T-cell (primary cell): ENCODE results near the gene AASS. TPM values are rescaled to one million over a fixed set of nuclear protein-coding genes. Genes with fewer than 3 reads are reported as not detected.

Experiments
- ATAC-seq, 4 experiments: fragments of 200-7000 bp in 3 of 4; fragments of 150-1000 bp in 1 of 4; cut with Tn5 transposase; replicated peaks in 1 of 4; 1 replicate in 3 of 4; 2 replicates in 1 of 4; pipeline ENCODE4 v1.10.0; 2021; ENCODE audit warnings: moderate library complexity in 3 of 4, mild to moderate bottlenecking in 2 of 4, moderate number of reproducible peaks in 1 of 4
- CTCF ChIA-PET, 2 donors: fragments of 300-600 bp; sonication (Branson Sonifier 250); formaldehyde crosslinking; loops; one replicate each; lab custom pipeline; 2022; ENCODE audit warnings: antibody characterized with exemption in 2 of 2; lab: Charles Lee
- POLR2A ChIA-PET, 2 donors: fragments of 300-600 bp; sonication (Branson Sonifier 250); formaldehyde crosslinking; loops; one replicate each; lab custom pipeline; 2022; ENCODE audit warnings: antibody characterized with exemption in 2 of 2; lab: Charles Lee
- DNase-seq, 35 experiments: peaks; one replicate each; pipeline versions ENCODE4 v3.0.0 to v3.0.0-alpha.2; 2013 to 2023
- H3K27ac ChIP-seq: one replicate; pipeline ENCODE4 v1.5.1; 2013; ENCODE audit warnings: low read length
- H3K27me3 ChIP-seq, 2 experiments: replicated peaks in 1 of 2; 1 replicate in 1 of 2; 2 replicates in 1 of 2; pipeline versions ENCODE4 v1.6.1 to v1.7.0; 2013; ENCODE audit warnings: low read length in 1 of 2, mixed read lengths in 1 of 2; ENCODE audit not compliant: control insufficient read depth in 2 of 2, insufficient read depth in 2 of 2; ENCODE audit errors: extremely low read depth in 1 of 2
- H3K36me3 ChIP-seq, 2 donors: 1 replicate in 1 of 2; 2 replicates in 1 of 2; pipeline versions ENCODE4 v1.6.1 to v1.7.0; 2013; ENCODE audit warnings: low read length in 1 of 2; ENCODE audit not compliant: control insufficient read depth in 2 of 2, insufficient read depth in 1 of 2; ENCODE audit errors: extremely low read depth in 1 of 2
- H3K4me1 ChIP-seq, 2 experiments: 1 replicate in 1 of 2; 2 replicates in 1 of 2; pipeline versions ENCODE4 v1.6.1 to v1.7.0; 2013; ENCODE audit warnings: low read length in 2 of 2, mixed read lengths in 1 of 2; ENCODE audit not compliant: insufficient read depth in 2 of 2, control insufficient read depth in 1 of 2; ENCODE audit errors: extremely low read depth in 1 of 2
- H3K4me3 ChIP-seq, 2 donors: 1 replicate in 1 of 2; 2 replicates in 1 of 2; pipeline versions ENCODE4 v1.5.1 to v1.7.0; 2013; ENCODE audit warnings: mild to moderate bottlenecking in 2 of 2, low read length in 1 of 2, moderate library complexity in 1 of 2; ENCODE audit not compliant: control insufficient read depth in 1 of 2; ENCODE audit errors: extremely low read depth in 1 of 2
- H3K9me3 ChIP-seq: 2 replicates; pipeline ENCODE4 v1.7.0; 2013
- H3K27ac Mint-ChIP-seq, 2 donors: one replicate each; pipeline ENCODE4 v1.8.0; 2020 to 2021; ENCODE audit warnings: mild to moderate bottlenecking in 2 of 2, mixed read lengths in 2 of 2
- H3K27me3 Mint-ChIP-seq, 2 donors: one replicate each; pipeline ENCODE4 v1.8.0; 2021 to 2022; ENCODE audit warnings: mixed read lengths in 2 of 2
- H3K36me3 Mint-ChIP-seq: one replicate; pipeline ENCODE4 v1.8.0; 2021; ENCODE audit warnings: mixed read lengths
- H3K4me1 Mint-ChIP-seq, 3 donors: one replicate each; pipeline ENCODE4 v1.8.0; 2020 to 2022; ENCODE audit warnings: mixed read lengths in 3 of 3, mild to moderate bottlenecking in 1 of 3
- H3K4me3 Mint-ChIP-seq, 3 donors: one replicate each; pipeline ENCODE4 v1.8.0; 2020 to 2022; ENCODE audit warnings: mild to moderate bottlenecking in 3 of 3, mixed read lengths in 3 of 3, moderate library complexity in 3 of 3
- H3K9me3 Mint-ChIP-seq, 3 donors: one replicate each; pipeline ENCODE4 v1.8.0; 2020 to 2022; ENCODE audit warnings: mixed read lengths in 3 of 3
- WGBS: methylation state at CpG from one replicate; pipeline ENCODE4 v1.1.5; 2013; ENCODE audit warnings: missing lambda C conversion rate; ENCODE audit not compliant: insufficient coverage; 5-methylcytosine and 5-hydroxymethylcytosine counted together
- total RNA-seq, 35 experiments: library from RNA in 6 of 35; stranded (reverse) in 6 of 35; fragments of 120-200 nt in 1 of 35; gene quantifications; one replicate each; pipeline versions ENCODE4 v1.2.1 to v1.2.4 and lab custom pipeline; 2013 to 2026

The AASS gene
- total RNA-seq, 5 donors from 2014 or later (not counting 1 experiment from before 2014, with no cell fraction given), result 2.5 to 5.4 (median 3.3) TPM

DNA sequence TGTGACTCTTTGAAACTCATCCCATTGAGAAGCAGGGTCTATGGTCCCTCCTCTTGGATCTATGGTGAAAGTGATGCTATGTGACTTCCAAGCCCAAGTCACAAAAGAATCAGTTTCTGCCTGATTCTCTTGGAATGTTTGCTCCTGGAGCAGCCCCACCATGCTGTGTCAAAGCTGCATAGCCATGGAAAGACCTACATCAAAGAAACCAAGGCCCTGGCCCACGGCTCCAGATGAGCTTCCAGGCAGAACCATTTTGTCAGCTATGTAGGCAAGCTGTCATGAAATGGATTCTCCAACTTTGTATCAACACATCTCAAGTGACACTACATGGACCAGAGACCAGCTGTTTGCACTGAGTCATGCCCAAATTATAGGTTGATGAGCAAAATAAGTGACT lies 77.0 kb downstream of the AASS start:
- Histone ChIP-seq H3K36me3 (no peaks in the 10 kb centered on the region), H3K9me3 (no peaks in the 10 kb centered on the region), H3K27me3 (no peaks in the 10 kb centered on the region), H3K4me1 (no peaks in the 10 kb centered on the region), H3K27ac (no peak overlapping the region), H3K4me3 (no peak overlapping the region)
- Mint-ChIP-seq H3K9me3 (peaks cover 0 to 3% (median 0%) of the 10 kb centered on the region in 3 donors), H3K4me1 (no peaks in the 10 kb centered on the region), H3K4me3 (no peak overlapping the region), H3K27me3 (peaks cover 0 to 4% of the 10 kb centered on the region in 2 donors), H3K36me3 (no peaks in the 10 kb centered on the region), H3K27ac (no peak overlapping the region)
- ATAC-seq, result no peak
- no peak for DNase-seq
- CTCF ChIA-PET, result no interaction called here
- POLR2A ChIA-PET, result no interaction called here
- WGBS, result no CpG with 5 or more reads among the region's 1 CpG

DNA sequence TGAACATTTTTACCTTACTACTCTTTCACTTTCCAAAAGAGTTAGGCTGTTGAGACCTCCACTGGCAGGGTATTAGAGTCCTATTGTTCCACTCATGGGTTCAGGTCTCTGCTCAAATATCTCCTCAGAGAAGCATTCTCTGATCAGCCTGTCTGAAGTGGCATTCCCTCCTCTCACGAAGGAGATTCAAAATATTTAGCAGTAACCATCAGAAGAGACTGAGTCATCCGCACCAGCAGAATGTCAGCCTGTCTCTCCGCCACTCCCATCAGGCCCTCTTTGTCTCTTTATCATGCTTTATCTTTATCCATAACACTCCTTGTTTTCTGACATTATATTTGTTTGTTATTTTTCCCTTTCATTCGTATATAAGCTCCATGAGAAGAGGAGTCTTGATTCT lies 79.1 kb downstream of the AASS start:
- CTCF ChIA-PET, result no interaction called here
- H3K4me3 Mint-ChIP-seq, result no peak overlapping the region

GRCh38 chr7:122063146-122063545 lies 80.9 kb downstream of the AASS start:
- ChIA-PET POLR2A (no interaction called here), CTCF (interaction anchor here in 1 of 2 donors (0.6 kb wide), 1 partner anchor 103 kb away, joined by 3 read pairs; no protein-coding TSS in a partner anchor)
- no peak for ATAC-seq

More for the DNA sequence above, 79.1 kb downstream of the AASS start:
- Mint-ChIP-seq H3K36me3 (no peaks in the 10 kb centered on the region), H3K27ac (no peak overlapping the region), H3K27me3 (peaks cover 0 to 4% of the 10 kb centered on the region in 2 donors), H3K9me3 (peaks cover 0 to 3% (median 0%) of the 10 kb centered on the region in 3 donors), H3K4me1 (no peaks in the 10 kb centered on the region)
- H3K4me3 ChIP-seq, result no peak overlapping the region
- no peaks in the 10 kb centered on the region for H3K9me3 ChIP-seq
- no peaks in the 10 kb centered on the region for H3K36me3 ChIP-seq
- POLR2A ChIA-PET, result no interaction called here
- H3K4me1 ChIP-seq, result no peaks in the 10 kb centered on the region
- DNase-seq (no peak), ATAC-seq (no peak)
- H3K27ac ChIP-seq, result no peak overlapping the region
- WGBS, result 86% methylated on average over 1 of the region's 4 CpGs
- no peaks in the 10 kb centered on the region for H3K27me3 ChIP-seq

GRCh38 chr7:122059542-122059941 lies 84.5 kb downstream of the AASS start:
- Histone ChIP-seq H3K9me3 (no peaks in the 10 kb centered on the region), H3K27me3 (no peaks in the 10 kb centered on the region), H3K4me1 (no peaks in the 10 kb centered on the region), H3K36me3 (no peaks in the 10 kb centered on the region), H3K27ac (no peak overlapping the region), H3K4me3 (no peak overlapping the region)
- Mint-ChIP-seq H3K4me3 (no peak overlapping the region), H3K9me3 (no peaks in the 10 kb centered on the region), H3K27me3 (no peaks in the 10 kb centered on the region), H3K4me1 (no peaks in the 10 kb centered on the region), H3K36me3 (no peaks in the 10 kb centered on the region), H3K27ac (no peak overlapping the region)
- no CpG with 5 or more reads among the region's 4 CpGs for WGBS
- ATAC-seq, result no peak
- CTCF ChIA-PET, result no interaction called here
- POLR2A ChIA-PET, result no interaction called here
- no peak for DNase-seq

More at GRCh38 chr7:122063146-122063545, 80.9 kb downstream of the AASS start:
- Mint-ChIP-seq H3K9me3 (peaks cover 0 to 3% (median 0%) of the 10 kb centered on the region in 3 donors), H3K4me1 (no peaks in the 10 kb centered on the region), H3K4me3 (no peak overlapping the region), H3K36me3 (no peaks in the 10 kb centered on the region), H3K27me3 (peaks cover 0 to 4% of the 10 kb centered on the region in 2 donors), H3K27ac (no peak overlapping the region)
- no peak for DNase-seq
- H3K9me3 ChIP-seq, result no peaks in the 10 kb centered on the region
- H3K4me3 ChIP-seq, result no peak overlapping the region
- no peaks in the 10 kb centered on the region for H3K4me1 ChIP-seq
- H3K27ac ChIP-seq, result no peak overlapping the region
- H3K27me3 ChIP-seq, result no peaks in the 10 kb centered on the region
- no peaks in the 10 kb centered on the region for H3K36me3 ChIP-seq

DNA sequence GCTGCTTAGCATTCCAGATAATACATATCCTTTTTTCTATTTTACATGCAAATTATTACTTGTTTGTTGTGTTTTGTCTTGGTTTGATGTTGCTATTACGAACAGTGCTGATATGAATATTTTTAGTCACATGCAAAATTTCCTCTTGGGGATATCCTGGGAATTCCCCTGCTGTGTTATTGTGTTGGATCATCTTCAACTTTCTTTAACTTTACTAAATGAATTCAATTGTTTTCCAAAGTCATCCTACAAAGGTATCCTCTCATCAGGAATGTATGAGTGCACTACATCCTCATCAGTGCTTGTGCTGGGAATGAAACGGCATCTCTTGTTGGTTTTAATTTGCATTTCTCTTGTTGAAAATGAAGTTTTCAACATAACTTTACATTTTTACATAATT lies 87.1 kb downstream of the AASS start:
- Mint-ChIP-seq H3K36me3 (no peaks in the 10 kb centered on the region), H3K27me3 (no peaks in the 10 kb centered on the region), H3K4me1 (no peaks in the 10 kb centered on the region), H3K9me3 (no peaks in the 10 kb centered on the region), H3K4me3 (no peak overlapping the region), H3K27ac (no peak overlapping the region)
- no peaks in the 10 kb centered on the region for H3K36me3 ChIP-seq
- H3K4me3 ChIP-seq, result no peak overlapping the region
- no CpG with 5 or more reads among the region's 2 CpGs for WGBS
- DNase-seq, result no peak
- ChIA-PET POLR2A (no interaction called here), CTCF (no interaction called here)
- no peaks in the 10 kb centered on the region for H3K9me3 ChIP-seq
- ATAC-seq, result no peak
- H3K4me1 ChIP-seq, result no peaks in the 10 kb centered on the region
- no peaks in the 10 kb centered on the region for H3K27me3 ChIP-seq
- no peak overlapping the region for H3K27ac ChIP-seq

GRCh38 chr7:122055073-122055472 lies 89.0 kb downstream of the AASS start:
- no peak overlapping the region for H3K4me3 ChIP-seq
- ATAC-seq (no peak), DNase-seq (no peak)
- no CpG with 5 or more reads among the region's 1 CpG for WGBS
- Mint-ChIP-seq H3K4me3 (no peak overlapping the region), H3K27ac (no peak overlapping the region), H3K27me3 (no peaks in the 10 kb centered on the region), H3K36me3 (no peaks in the 10 kb centered on the region), H3K4me1 (no peaks in the 10 kb centered on the region), H3K9me3 (no peaks in the 10 kb centered on the region)
- no peaks in the 10 kb centered on the region for H3K36me3 ChIP-seq
- H3K9me3 ChIP-seq, result no peaks in the 10 kb centered on the region
- no peaks in the 10 kb centered on the region for H3K27me3 ChIP-seq
- ChIA-PET POLR2A (no interaction called here), CTCF (no interaction called here)
- no peaks in the 10 kb centered on the region for H3K4me1 ChIP-seq
- H3K27ac ChIP-seq, result no peak overlapping the region

DNA sequence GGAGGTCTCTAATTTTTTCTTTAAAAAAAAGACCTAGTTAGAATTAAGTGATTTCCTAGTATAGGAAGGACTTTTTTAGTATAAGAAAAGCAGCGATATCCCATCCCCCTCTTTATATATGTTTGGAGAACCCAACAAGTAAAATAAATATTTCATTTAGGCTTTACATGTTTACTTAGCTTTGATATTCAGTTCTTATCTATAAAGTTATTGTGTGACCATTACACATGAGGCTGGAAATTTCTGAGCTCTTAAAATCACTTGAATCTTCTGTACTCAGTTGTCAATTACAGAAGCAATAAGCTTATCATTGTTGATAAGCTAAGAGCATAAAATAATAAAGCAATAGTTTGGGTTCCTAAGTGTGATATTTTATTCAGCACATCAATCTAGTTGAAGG lies 89.7 kb downstream of the AASS start:
- H3K9me3 ChIP-seq, result no peaks in the 10 kb centered on the region
- H3K27ac ChIP-seq, result no peak overlapping the region
- Mint-ChIP-seq H3K9me3 (no peaks in the 10 kb centered on the region), H3K27me3 (no peaks in the 10 kb centered on the region), H3K27ac (no peak overlapping the region), H3K4me3 (no peak overlapping the region), H3K36me3 (no peaks in the 10 kb centered on the region), H3K4me1 (no peaks in the 10 kb centered on the region)
- WGBS, result no CpG with 5 or more reads among the region's 1 CpG
- H3K27me3 ChIP-seq, result no peaks in the 10 kb centered on the region
- ATAC-seq, result no peak
- DNase-seq, result no peak
- ChIA-PET CTCF (no interaction called here), POLR2A (no interaction called here)
- H3K4me1 ChIP-seq, result no peaks in the 10 kb centered on the region
- no peak overlapping the region for H3K4me3 ChIP-seq
- H3K36me3 ChIP-seq, result no peaks in the 10 kb centered on the region
